Gastrocnemius medialis (tissue), 4 donors: Measurements from ENCODE around the gene DARS1. TPM values are rescaled to one million over a fixed set of nuclear protein-coding genes. Genes with fewer than 3 reads are reported as not detected.
"Not testable (repeated sequence)": the region's sequence is repeated elsewhere in the genome, so short reads cannot be mapped to it uniquely, and the experiment has no call there.

ENCODE experiments used
- ATAC-seq, 2 donors: fragments of 150-250 bp; one replicate each; pipeline ENCODE4 v1.9.1; 2016
- DNase-seq, 2 donors: peaks; one replicate each; pipeline ENCODE4 v3.0.0-alpha.2; 2019
- H3K27ac ChIP-seq, 4 donors: fragments of 200-600 bp; sonication (generic); 1 replicate in 1 of 4; 2 replicates in 3 of 4; pipeline ENCODE4 v1.5.1; 2016 to 2018; ENCODE audit warnings: mild to moderate bottlenecking in 2 of 4, moderate library complexity in 1 of 4
- H3K27me3 ChIP-seq, 3 donors: fragments of 200-600 bp; sonication (generic) in 2 of 3; 1 replicate in 1 of 3; 2 replicates in 2 of 3; pipeline versions ENCODE4 v1.5.1 to v1.6.0; 2016 to 2019; ENCODE audit warnings: mild to moderate bottlenecking in 1 of 3, moderate library complexity in 1 of 3
- H3K36me3 ChIP-seq, 2 donors: fragments of 200-600 bp; sonication (generic) in 1 of 2; one replicate each; pipeline ENCODE4 v1.5.1; 2017 to 2018
- H3K4me1 ChIP-seq, 2 donors: fragments of 200-600 bp; sonication (generic) in 1 of 2; one replicate each; pipeline ENCODE4 v1.5.1; 2016 to 2017; ENCODE audit warnings: mild to moderate bottlenecking in 2 of 2
- H3K4me3 ChIP-seq, 4 donors: fragments of 200-600 bp; sonication (generic) in 3 of 4; 1 replicate in 1 of 4; 2 replicates in 3 of 4; pipeline ENCODE4 v1.5.1; 2016 to 2019; ENCODE audit warnings: mild to moderate bottlenecking in 2 of 4
- H3K9me3 ChIP-seq, 3 donors: fragments of 200-600 bp; sonication (generic) in 2 of 3; 1 replicate in 1 of 3; 2 replicates in 2 of 3; pipeline ENCODE4 v1.5.1; 2016 to 2019
- POLR2A ChIP-seq, 2 donors: fragments of 450-650 bp; IDR thresholded peaks; one replicate each; pipeline ENCODE4 v1.6.1; 2017; ENCODE audit warnings: antibody characterized with exemption in 2 of 2, mild to moderate bottlenecking in 2 of 2, moderate library complexity in 2 of 2
- in situ Hi-C, 4 donors: fragments of 200-750 bp; cut with MboI; loops; one replicate each; pipeline versions ENCODE4 v1.15.0 to v1.8.0; 2017; ENCODE audit warnings: low sequenced_read_pairs in 4 of 4
- intact Hi-C: fragments of 100-400 bp; cut with DNase I; formaldehyde crosslinking; loops from one replicate; pipeline ENCODE4 v1.15.1; 2023; ENCODE audit warnings: low total_unique reads
- total RNA-seq, 4 donors: library from RNA; depleted of rRNA; stranded (reverse); fragments of >200 nt; gene quantifications; one replicate each; pipeline versions ENCODE4 v1.1.0 to v1.2.3, GENCODE V29; 2016
- TF ChIP-seq, protein P1 (sequence below), 5 experiments: fragments of 450-650 bp in 3 of 5; fragments of 200-600 bp in 2 of 5; sonication (generic) in 2 of 5; IDR thresholded peaks in 4 of 5; conservative IDR thresholded peaks in 1 of 5; 1 replicate in 4 of 5; 2 replicates in 1 of 5; pipeline ENCODE4 v1.5.1; 2016 to 2019; ENCODE audit warnings: antibody characterized with exemption in 5 of 5, mild to moderate bottlenecking in 3 of 5, moderate library complexity in 3 of 5

Gene DARS1
- total RNA-seq, 4 donors from 2014 or later, result 86.2 to 97.2 (median 89.8) TPM

DNA sequence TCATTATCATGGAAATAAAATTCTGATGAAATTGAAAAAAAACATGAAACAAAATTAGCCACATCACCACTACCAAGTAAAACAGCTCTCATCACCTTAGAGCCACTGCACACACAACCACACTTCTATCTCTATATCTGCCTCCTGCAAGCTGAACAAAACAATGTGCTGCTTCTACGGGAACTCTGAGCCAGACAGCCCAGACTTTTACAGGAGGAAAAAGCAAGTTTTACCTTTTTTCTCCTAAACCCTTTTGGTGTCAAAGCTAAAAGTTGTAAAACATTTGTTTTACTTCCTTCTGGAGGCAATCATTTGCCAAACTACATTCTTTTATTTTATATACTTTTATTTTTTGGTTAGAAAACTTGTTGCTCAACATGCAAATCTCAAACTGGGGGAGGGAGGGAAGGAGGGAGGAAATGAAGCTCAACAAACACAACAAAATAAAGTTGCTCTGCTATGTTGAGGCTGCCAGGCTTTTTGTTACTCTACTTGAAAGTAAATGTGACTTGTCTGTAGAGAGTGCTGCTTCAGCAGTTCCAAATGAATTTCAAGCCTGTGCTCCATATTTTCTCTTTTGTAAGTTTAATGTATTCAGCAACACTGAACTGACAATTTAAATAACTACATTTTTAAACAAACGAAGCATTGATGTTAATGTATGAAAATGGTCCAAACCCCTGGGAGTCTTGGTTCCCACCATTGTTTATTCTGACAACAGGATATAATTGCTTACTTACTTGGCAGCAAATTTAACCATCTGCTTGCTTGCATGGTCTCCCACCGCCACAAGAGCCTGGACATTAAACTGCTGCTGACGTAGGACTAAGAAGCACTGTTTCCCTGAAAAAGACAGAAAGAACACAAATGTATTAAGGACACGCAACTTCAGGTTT lies 24.5 kb downstream of the DARS1 start:
- Histone ChIP-seq H3K9me3 (no peaks in the 10 kb centered on the region), H3K4me3 (no peak overlapping the region), H3K27ac (no peak overlapping the region), H3K27me3 (no peaks in the 10 kb centered on the region), H3K4me1 (peaks cover 0 to 12% of the 10 kb centered on the region in 2 donors), H3K36me3 (no peaks in the 10 kb centered on the region)
- intact Hi-C loops, result no loop called here
- in situ Hi-C loops, result no loop called here
- DNase-seq (no peak), ATAC-seq (no peak)
- TF ChIP-seq POLR2A (IDR thresholded peaks at IDR 0.05), result no peak
- TF ChIP-seq, protein P1, sequence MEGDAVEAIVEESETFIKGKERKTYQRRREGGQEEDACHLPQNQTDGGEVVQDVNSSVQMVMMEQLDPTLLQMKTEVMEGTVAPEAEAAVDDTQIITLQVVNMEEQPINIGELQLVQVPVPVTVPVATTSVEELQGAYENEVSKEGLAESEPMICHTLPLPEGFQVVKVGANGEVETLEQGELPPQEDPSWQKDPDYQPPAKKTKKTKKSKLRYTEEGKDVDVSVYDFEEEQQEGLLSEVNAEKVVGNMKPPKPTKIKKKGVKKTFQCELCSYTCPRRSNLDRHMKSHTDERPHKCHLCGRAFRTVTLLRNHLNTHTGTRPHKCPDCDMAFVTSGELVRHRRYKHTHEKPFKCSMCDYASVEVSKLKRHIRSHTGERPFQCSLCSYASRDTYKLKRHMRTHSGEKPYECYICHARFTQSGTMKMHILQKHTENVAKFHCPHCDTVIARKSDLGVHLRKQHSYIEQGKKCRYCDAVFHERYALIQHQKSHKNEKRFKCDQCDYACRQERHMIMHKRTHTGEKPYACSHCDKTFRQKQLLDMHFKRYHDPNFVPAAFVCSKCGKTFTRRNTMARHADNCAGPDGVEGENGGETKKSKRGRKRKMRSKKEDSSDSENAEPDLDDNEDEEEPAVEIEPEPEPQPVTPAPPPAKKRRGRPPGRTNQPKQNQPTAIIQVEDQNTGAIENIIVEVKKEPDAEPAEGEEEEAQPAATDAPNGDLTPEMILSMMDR (IDR thresholded peaks at IDR 0.05 in 4 of 5, conservative IDR thresholded peaks at IDR 0.05 in 1 of 5), result no peak

DNA sequence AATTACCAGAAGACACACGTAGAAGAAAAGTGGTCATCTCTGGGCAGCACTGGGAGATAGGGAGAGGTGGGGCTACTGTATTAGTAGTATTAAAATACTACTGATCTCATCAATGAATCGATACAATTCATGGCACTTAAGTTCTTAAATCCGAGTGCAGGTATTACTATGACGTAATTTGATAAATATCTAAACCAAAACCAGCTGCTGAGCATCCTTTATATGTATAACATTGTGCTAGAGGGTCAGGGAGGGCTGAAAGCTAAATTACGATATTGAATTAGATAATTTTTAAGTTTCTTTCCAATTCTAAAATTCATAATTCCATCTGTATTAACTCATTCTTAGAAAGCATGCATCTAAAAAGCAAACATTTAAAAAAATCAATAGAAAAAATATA lies 25.3 kb downstream of the DARS1 start:
- no peak for DNase-seq

DNA sequence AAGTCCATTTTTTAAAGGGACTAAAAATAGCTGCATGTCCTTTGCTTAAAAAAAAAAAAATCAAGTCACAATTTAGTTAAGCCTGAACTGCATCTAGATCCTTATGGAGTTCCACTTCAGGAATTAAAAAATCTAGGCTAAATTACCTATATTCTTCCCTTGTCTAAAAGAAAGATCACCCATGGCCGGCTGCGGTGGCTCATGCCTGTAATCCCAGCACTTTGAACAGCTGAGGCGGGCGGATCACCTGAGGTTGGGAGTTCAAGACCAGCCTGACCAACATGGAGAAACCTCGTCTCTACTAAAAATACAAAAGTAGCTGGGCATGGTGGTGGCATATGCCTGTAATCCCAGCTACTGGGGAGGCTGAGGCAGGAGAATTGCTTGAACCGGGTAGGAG lies 26.5 kb downstream of the DARS1 start:
- DNase-seq, H3K27me3 ChIP-seq, H3K4me3 ChIP-seq, ATAC-seq, in situ Hi-C loops, intact Hi-C loops, H3K9me3 ChIP-seq, H3K36me3 ChIP-seq, H3K27ac ChIP-seq: not testable (repeated sequence)
- H3K4me1 ChIP-seq, result peaks cover 0 to 12% of the 10 kb centered on the region in 2 donors

More for the DNA sequence above, 25.3 kb downstream of the DARS1 start:
- Histone ChIP-seq H3K9me3 (no peaks in the 10 kb centered on the region), H3K4me1 (peaks cover 0 to 12% of the 10 kb centered on the region in 2 donors), H3K27ac (no peak overlapping the region), H3K36me3 (no peaks in the 10 kb centered on the region), H3K27me3 (no peaks in the 10 kb centered on the region), H3K4me3 (no peak overlapping the region)
- no peak for ATAC-seq
- in situ Hi-C loops (no loop called here), intact Hi-C loops (no loop called here)
- TF ChIP-seq POLR2A (IDR thresholded peaks at IDR 0.05), result no peak
- TF ChIP-seq, protein P1 (IDR thresholded peaks at IDR 0.05 in 4 of 5, conservative IDR thresholded peaks at IDR 0.05 in 1 of 5), result no peak

DNA sequence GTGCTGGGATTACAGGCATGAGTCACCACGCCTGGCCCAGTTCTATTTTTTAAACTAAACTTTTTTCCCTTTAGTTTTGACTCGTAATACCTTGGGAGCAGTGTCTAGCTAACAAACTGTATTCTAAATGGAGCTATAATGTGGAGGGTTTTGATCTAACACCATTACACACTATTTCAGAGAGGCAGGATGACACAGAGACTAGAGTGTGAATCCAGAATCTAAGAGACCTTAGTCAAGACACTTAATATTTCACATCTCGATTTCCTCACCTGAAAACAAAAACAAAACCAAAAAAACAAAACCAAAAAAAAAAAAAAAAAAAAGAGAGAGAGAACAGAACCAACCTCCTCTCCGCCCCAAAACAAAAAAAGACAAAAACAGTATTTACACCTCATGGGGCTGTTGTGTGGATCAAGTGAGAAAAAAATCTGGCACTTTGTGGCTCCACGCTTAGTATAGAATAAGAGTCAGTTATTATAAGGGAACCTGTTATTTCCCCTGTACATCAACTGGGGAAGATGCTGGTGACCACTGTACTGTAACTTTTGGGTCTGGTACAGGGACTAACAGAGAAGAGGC lies 31.3 kb downstream of the DARS1 start:
- in situ Hi-C loops, result no loop called here
- intact Hi-C loops, result no loop called here

DNA sequence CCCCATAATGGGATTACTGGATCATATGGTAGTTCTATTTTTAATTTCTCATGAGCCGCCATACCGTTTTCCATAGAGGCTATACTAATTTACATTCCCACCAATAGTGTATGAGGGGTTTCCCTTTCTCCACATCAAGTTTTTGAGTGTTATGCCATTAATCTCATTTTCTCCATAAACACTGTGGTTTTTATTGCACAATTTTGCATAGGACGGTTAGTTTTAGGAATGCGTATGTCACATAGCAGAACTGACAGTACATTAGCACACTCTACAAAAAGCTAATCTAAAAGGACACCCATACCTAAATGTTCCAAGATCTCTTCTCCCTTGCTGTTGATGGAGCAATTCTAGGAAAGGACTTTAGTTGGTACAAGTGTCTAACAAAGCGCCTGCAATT lies 32.5 kb downstream of the DARS1 start:
- H3K4me3 ChIP-seq, result no peak overlapping the region
- TF ChIP-seq POLR2A (IDR thresholded peaks at IDR 0.05), result no peak
- TF ChIP-seq, protein P1 (IDR thresholded peaks at IDR 0.05 in 4 of 5, conservative IDR thresholded peaks at IDR 0.05 in 1 of 5), result no peak
- intact Hi-C loops (no loop called here), in situ Hi-C loops (no loop called here)
- no peaks in the 10 kb centered on the region for H3K27me3 ChIP-seq
- DNase-seq (no peak), ATAC-seq (no peak)
- H3K9me3 ChIP-seq, result no peaks in the 10 kb centered on the region
- H3K4me1 ChIP-seq, result peaks cover 0 to 17% of the 10 kb centered on the region in 2 donors
- no peak overlapping the region for H3K27ac ChIP-seq
- H3K36me3 ChIP-seq, result peaks cover 0 to 5% of the 10 kb centered on the region in 2 donors

More for the DNA sequence above, 31.3 kb downstream of the DARS1 start:
- ATAC-seq (no peak), DNase-seq (no peak)
- peaks cover 0 to 11% of the 10 kb centered on the region in 2 donors for H3K4me1 ChIP-seq
- peaks cover 0 to 5% of the 10 kb centered on the region in 2 donors for H3K36me3 ChIP-seq
- no peak overlapping the region for H3K4me3 ChIP-seq
- no peak overlapping the region for H3K27ac ChIP-seq
- no peaks in the 10 kb centered on the region for H3K9me3 ChIP-seq
- no peak for TF ChIP-seq POLR2A (IDR thresholded peaks at IDR 0.05)
- TF ChIP-seq, protein P1 (IDR thresholded peaks at IDR 0.05 in 4 of 5, conservative IDR thresholded peaks at IDR 0.05 in 1 of 5), result no peak
- no peaks in the 10 kb centered on the region for H3K27me3 ChIP-seq
